ENCODE measurements around the gene NDUFA6. TPM values are rescaled to one million over a fixed set of nuclear protein-coding genes. Genes with fewer than 3 reads are reported as not detected.
"Not testable (repeated sequence)": the region's sequence is repeated elsewhere in the genome, so short reads cannot be mapped to it uniquely, and the experiment has no call there.

NDUFA6 gene
- total RNA-seq, 1 donor from 2014 or later: 51.0 TPM

DNA sequence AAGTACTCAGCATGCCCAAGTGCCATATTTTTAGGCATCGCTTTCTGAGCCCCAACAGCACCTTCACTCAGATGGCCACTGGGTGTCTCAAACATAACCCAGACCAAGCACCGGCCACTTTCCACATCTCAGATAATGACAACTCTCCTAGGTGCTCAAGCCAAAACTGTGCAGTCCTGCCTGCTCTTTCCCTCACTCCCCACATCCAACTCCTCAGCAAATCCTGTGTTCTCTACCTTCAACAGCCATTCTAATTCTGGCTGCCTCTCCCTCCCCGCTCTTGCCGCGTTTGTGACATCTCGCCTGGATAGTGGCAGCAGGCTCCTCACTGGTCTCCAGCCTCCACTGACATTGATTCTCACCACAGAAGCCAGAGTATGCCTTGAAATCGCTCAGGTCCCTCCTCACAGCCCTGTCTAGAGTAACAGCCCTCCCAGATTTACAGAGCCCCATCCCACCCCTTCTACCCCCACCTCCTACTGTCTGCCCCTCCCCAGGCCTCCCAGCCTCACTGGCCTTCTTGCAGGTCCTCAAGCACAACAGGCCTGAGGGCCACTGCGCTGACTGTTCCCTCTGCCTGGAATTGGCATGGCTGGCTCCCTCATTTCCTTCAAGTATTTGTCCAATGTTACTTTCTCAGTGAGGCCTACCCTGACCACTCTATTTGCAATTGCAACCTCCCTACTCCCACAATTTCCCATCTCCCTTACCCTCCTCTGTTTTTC lies 17.8 kb downstream of the NDUFA6 start:
- no peak for DNase-seq (ENCODE audit: low spot score)

GRCh38 chr22:42071508-42071907 lies 19.1 kb downstream of the NDUFA6 start:
- not testable (repeated sequence) for DNase-seq (ENCODE audit: low spot score); ATAC-seq

More for the DNA sequence above, 17.8 kb downstream of the NDUFA6 start:
- no peak for ATAC-seq

DNA sequence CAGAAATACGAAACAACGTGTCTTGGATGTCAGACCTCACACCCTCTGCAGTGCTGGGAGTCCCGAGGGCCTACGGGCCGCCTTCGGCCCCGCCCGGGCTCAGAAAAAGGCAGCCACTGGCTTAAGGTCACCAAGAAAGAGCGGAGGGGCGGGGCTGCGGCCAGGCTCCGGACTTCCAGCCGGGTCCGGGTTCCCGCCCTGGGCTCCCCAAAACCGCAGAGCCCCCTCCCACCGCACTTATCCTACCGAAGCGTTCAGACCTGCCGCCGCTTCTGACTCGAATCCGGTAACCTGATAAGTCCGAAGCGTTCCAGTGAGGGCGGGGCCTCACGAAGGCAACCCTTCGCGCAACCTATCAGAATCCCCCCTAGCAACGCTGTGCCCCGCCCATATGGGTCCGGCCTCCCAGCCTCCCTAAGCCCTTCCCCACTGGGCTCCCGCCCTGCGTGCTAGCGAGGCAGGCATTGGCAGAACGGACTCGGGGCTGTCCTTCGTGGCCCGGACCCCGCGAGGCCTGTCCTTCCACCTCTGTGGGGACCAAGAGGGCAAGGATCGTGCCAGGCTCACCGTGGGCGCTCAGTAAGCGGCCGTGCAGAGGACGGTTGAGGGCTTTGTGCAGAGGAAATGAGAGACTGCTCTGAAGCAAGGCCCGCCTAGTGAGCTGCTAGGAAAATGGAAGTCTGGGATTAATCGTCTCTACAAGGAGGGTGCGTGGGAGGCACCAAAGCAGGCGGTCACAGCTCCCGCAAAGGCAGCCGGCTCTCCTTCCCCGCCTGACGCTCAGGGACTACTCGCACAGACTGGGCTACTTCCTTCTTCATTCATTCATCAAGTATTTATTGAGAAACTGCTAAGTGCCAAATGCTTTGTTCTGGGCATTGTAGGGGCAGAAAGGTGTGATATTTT lies 19.8 kb downstream of the NDUFA6 start, which contains the start of gene NAGA:
Gene NAGA (minus strand): TSS at position 296 of the 906 bp plus-strand sequence. CDS start 515 bp downstream, outside the sequence.
- DNase-seq (ENCODE audit: low spot score): peak; percentile 98
- peak; percentile 94 for ATAC-seq

GRCh38 chr22:42069801-42070516 lies 20.6 kb downstream of the NDUFA6 start:
- ATAC-seq: peak; percentile 2

DNA sequence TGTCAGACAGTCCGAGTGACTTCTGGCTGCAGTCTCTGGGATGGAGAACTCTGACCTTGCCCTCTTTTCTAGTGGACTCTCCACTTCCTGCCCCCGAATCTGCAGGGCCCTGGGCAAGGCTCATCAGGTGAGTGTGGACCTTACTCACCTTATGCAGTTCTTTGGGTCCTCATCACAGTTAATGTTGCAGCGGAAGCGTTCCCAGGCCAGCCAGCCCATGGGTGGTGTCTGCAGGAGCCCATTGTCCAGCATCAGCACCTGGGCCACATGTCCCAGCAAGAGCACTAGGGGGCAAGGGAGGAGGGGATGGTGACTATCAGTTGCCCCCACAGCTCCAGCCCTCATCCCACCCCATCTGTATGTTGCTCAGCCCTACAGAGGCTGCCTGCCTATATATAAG lies 22.3 kb downstream of the NDUFA6 start:
- ATAC-seq (no peak), DNase-seq (ENCODE audit: low spot score) (no peak)

More at GRCh38 chr22:42069801-42070516, 20.6 kb downstream of the NDUFA6 start:
- peak; percentile 53 for DNase-seq (ENCODE audit: low spot score)

DNA sequence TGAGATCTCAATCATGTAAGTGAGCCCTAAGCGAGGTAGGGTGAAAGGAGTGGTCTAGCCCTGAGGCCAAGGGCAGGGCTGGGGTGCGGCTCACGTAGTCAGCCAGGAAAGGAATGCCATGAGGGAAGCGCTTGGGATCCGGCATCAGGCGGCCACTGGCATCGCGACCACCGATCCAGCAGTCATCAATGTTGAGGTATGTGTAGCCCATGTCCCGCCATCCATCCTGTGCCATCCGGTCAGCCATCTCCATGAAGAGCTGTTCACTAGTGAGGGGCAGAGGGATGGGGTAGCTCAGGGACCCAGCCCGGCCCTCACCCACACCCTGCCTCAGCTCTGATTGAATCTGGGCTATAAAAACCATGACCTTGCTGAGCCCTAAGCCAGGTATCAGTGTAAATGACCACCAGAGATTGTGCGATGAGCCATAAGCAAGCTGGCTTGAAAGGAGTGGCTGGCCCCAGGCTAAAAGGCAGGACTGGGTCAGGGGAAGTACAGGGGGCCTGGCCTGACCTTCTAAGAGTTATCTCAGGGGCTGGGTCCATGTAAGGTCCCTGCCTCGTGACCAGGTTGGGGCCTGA lies 22.8 kb downstream of the NDUFA6 start:
- DNase-seq (ENCODE audit: low spot score): no peak
- no peak for ATAC-seq

- ATAC-seq (no peak), DNase-seq (ENCODE audit: low spot score) (no peak)
Observed at GRCh38 chr22:42066937-42067336, 23.6 kb downstream of the NDUFA6 start.

DNA sequence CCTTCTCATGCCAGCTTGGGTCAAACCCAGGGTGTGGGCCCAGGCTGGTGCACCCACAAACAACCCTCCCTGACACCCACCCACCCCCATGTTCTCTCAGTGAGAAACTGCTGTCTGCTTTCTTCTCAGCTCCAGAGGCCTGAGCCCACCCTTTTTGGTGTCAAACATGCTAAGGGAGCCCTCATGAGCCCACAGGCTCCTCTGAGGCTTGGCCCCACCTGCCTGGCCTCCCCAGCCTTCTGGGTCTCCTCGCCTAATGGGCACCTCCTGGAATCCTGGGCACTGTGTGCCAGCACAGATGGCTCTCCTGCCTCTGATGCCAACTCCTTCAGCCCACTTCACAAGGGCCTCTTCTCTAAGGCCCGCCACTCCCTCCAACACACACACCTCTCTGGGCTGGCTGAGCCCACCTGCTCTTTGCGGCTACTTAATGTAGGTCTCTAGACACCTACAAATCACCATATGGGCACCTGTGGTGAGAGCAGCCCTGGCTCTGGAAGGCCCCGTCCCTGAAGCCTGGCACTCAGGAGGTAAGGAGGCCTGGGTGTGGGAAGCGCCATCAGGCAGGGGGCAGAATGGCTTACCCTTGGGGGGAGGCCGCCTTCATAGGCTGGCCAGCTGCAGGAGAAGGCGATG lies 24.3 kb downstream of the NDUFA6 start:
- DNase-seq (ENCODE audit: low spot score) (no peak), ATAC-seq (no peak)

DNA sequence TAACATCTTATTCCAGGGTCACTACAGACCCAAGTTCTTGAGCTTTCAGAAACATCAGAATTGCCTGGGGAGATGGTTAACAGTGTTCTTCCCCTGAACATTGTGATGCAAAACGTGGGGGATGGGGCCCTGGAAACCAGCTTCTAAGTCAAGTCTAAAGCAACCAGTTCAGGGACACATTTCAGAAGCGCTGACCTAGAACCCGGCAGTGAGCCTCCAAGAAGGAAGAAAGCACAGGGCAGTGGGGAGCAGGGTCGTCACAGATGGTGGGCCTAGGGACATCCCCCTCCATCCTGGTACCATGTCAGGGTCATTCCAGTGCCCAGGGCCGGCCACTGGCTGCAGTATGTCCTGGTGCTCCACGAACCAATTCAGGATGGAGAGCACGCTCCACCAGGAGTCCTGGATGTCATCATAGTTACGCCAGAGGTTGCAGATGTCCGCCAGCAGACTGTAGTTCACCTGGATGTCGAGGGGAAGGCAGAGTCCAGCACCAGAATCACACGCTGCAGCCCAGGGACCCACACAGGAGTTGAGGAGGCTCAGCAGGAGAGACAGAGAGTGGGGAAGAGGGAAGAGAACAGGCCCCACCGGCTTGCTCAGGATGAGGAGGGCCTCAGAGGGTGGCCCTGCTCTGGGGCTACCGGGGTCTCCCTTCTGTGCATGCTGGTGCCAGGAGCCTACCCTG lies 25.0 kb downstream of the NDUFA6 start:
- DNase-seq (ENCODE audit: low spot score): no peak

GRCh38 chr22:42064629-42065028 lies 25.9 kb downstream of the NDUFA6 start:
- peak; percentile 88 for ATAC-seq

More for the DNA sequence above, 25.0 kb downstream of the NDUFA6 start:
- ATAC-seq: peak; percentile 29

GRCh38 chr22:42062506-42063170 lies 27.9 kb downstream of the NDUFA6 start:
- ATAC-seq (no peak), DNase-seq (ENCODE audit: low spot score) (no peak)

More at GRCh38 chr22:42064629-42065028, 25.9 kb downstream of the NDUFA6 start:
- peak; percentile 87 for DNase-seq (ENCODE audit: low spot score)

DNA sequence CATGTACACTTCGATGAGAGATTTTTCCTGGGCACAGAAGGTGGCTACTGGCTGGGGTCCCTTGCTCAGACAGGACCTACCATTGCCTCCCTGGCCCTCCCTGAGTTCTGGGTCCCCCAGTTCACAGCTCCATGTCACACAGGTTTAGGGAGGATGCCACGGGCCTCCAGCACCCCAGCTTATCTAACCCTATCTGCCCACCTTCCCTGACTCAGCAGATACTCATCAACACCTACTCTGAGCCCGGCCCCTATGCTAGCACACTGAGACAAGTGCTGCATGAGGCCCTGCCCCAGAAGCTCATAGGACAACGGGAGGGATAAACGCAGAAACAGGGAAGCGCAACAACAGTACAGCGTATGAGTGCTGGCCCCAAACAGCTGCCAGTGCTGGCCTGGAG lies 29.5 kb downstream of the NDUFA6 start:
- ATAC-seq (no peak), DNase-seq (ENCODE audit: low spot score) (no peak)

DNA sequence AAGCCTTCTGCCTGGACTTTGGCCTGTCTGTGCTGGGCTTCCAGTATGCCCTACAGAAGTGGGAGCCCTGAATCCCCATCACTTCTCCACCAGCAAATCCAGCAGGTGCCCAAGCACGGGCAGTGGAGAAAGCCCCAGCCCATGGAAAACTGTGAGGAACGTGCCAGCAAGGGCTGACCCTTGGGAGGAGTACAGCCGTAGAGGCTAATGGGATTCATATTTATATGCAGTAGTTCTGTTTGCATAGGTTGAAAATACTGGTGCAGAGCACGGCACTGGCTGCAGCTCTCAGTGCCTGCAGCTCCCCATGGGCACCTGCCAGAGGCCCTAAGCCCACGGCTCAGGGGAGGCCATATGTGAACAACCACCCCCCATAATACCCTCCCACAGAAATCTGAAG lies 30.1 kb downstream of the NDUFA6 start:
- DNase-seq (ENCODE audit: low spot score): no peak
- no peak for ATAC-seq

DNA sequence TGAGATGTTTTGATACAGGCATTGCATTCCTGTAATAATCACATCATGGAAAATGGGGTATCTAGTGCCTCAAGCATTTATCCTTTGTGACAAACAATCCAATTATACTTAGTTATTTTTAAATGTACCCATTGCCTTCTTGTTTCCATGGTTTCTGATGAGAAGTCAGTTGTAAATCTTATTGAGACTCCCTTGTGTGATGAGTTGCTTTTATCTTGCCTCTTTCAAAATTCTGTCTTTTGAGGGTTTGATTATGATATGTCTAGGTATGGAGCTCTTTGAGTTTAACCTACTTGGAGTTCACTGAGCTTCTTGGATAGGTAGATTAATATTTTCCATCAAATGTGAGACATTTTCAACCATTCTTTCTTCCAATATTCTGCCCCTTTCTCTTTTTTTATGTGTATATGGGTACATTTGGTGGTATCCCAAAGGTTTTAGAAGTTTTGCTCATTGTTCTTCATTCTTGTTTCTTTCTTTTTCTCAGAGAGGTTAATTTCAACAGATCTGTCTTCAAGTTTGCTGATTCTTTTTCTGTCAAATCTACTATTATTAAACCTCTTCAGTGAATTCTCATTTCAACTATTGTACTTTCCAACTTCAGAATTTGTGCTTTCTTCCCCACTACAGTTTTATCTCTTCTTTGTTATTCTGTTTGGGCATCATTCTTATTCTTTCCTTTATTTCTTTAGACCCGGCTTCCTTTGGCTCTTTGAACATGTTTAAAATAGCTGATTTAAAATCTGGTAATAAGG lies 33.6 kb downstream of the NDUFA6 start:
- DNase-seq (ENCODE audit: low spot score) (no peak), ATAC-seq (no peak)

DNA sequence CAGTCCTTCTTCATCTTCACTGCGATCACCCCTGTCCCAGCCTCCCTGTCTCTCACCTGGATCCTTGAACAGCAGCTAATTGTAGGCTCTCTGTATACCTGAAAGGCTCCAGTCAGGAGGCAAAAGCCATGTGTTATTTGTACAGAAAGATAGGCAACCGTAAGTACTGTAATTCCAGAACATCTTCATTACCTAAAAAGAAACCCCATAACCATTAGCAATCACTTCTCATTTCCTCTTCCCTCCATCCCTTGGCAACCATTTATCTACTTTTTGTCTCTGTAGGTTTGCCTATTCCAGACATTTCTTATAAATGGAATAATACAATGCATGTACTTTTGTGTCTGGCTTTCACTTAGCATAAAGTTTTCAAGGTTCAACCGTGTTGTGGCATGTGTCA lies 37.8 kb downstream of the NDUFA6 start:
- no peak for ATAC-seq
- DNase-seq (ENCODE audit: low spot score): no peak

DNA sequence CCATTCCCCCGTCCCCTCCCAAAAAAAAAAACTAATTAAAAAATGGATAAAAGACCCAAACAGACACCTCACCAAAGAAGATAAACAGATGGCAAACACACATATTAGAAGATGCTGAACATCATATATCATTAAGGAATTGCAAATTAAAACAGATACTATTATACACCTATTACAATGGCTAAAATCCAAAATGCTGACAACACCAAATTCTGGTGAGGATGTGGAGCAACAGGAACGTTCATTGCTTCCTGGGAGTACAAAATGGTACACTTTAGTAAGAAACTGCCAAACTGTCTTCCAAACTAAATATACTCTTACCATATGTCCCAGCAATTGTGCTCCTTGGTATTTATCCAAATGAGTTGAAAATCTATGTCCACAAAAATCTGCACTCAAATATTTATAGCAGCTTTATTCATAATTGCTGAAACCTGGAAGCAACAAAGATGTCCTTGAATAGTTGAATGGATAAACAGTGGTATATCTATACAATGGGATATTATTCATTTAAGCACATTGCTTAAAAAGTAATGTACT lies 39.9 kb downstream of the NDUFA6 start:
- DNase-seq (ENCODE audit: low spot score): no peak
- ATAC-seq: no peak

DNA sequence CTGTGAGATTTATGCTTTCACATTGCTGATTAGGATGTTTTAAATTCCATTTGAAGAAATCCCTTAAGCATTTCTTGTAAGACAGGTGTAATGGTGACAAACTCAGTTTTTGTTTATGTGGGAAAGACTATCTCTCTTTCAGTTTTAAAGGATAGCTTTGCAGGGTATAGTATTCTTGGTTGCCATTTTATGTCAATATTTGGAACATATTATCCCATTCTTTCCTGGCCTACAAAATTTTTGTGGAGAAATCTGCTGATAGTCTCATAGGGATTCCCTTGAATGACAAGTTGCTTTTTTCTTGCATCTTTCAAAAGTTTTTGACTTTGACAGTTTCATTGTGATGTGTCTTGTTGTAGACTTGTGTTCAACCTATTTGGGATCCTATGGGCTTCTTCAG lies 48.8 kb downstream of the NDUFA6 start:
- DNase-seq (ENCODE audit: low spot score): no peak
- no peak for ATAC-seq

GRCh38 chr22:42039271-42039670 lies 51.3 kb downstream of the NDUFA6 start:
- DNase-seq (ENCODE audit: low spot score) (no peak), ATAC-seq (no peak)
